Peyer's patch (tissue), 4 donors: ENCODE measurements around the gene SYNPO. TPM values are rescaled to one million over a fixed set of nuclear protein-coding genes. Genes with fewer than 3 reads are reported as not detected.

ENCODE experiments used
- DNase-seq, 3 donors: peaks; one replicate each; pipeline ENCODE4 v3.0.0-alpha.2; 2017 to 2019
- H3K27ac ChIP-seq, 4 donors: fragments of 200-600 bp; sonication (generic); one replicate each; pipeline ENCODE4 v1.5.1; 2016 to 2019
- H3K27me3 ChIP-seq, 2 donors: fragments of 200-600 bp; sonication (generic); one replicate each; pipeline ENCODE4 v1.5.1; 2019
- H3K36me3 ChIP-seq, 3 donors: fragments of 200-600 bp; sonication (generic); one replicate each; pipeline ENCODE4 v1.5.1; 2016 to 2019
- H3K4me1 ChIP-seq, 4 donors: fragments of 200-600 bp; sonication (generic); one replicate each; pipeline ENCODE4 v1.5.1; 2016 to 2019
- H3K4me3 ChIP-seq, 4 donors: fragments of 200-600 bp; sonication (generic); 1 replicate in 3 of 4; 2 replicates in 1 of 4; pipeline ENCODE4 v1.5.1; 2016 to 2019; ENCODE audit warnings: mild to moderate bottlenecking in 1 of 4
- H3K9me3 ChIP-seq, 4 donors: fragments of 200-600 bp; sonication (generic); one replicate each; pipeline ENCODE4 v1.5.1; 2016 to 2019; ENCODE audit warnings: mild to moderate bottlenecking in 1 of 4
- POLR2A ChIP-seq, 2 donors: fragments of 450-650 bp; IDR thresholded peaks; one replicate each; pipeline ENCODE4 v1.5.1; 2017; ENCODE audit warnings: antibody characterized with exemption in 2 of 2, mild to moderate bottlenecking in 2 of 2, moderate library complexity in 2 of 2
- total RNA-seq, 4 donors: library from RNA; depleted of rRNA; stranded (reverse); fragments of >200 nt; gene quantifications; one replicate each; pipeline ENCODE4 v1.1.0, GENCODE V29; 2016
- TF ChIP-seq, protein P1 (sequence below), 6 experiments: fragments of 450-650 bp in 4 of 6; fragments of 200-600 bp in 2 of 6; sonication (generic) in 1 of 6; IDR thresholded peaks; one replicate each; pipeline ENCODE4 v1.5.1; 2017 to 2019; ENCODE audit warnings: antibody characterized with exemption in 6 of 6, mild to moderate bottlenecking in 3 of 6, moderate library complexity in 1 of 6

Gene SYNPO
- total RNA-seq, 4 donors from 2014 or later, result 28.1 to 93.3 (median 75.8) TPM

DNA sequence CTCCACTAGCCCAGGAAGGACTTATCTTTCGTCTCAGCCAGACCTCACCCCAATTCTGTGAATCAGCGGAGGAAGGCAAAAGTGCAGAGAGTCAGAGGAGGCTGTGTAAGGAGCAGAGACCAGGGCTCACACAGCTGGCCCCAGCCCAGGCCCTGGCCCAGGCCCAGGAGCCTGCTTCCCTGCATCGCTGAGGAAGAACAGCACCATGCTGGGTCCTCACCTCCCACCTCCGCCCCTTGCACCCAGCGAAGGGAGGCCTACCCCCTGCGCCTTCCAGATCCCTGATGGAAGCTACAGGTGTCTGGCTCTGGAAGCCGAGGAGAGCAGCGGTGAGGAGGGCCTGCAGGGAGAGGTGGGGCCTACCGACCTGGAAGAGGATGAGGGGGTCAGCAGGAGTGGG, 22.3 kb upstream of the SYNPO start:
- DNase-seq, result no peak
- Histone ChIP-seq H3K27me3 (no peaks in the 10 kb centered on the region), H3K27ac (peak overlapping the region in 3 of 4 donors; percentile 31 to 55 (median 53)), H3K9me3 (no peaks in the 10 kb centered on the region), H3K4me3 (no peak overlapping the region), H3K4me1 (peaks cover 0 to 53% (median 16%) of the 10 kb centered on the region in 4 donors), H3K36me3 (peaks cover 0 to 12% (median 0%) of the 10 kb centered on the region in 3 donors)
- TF ChIP-seq, protein P1, sequence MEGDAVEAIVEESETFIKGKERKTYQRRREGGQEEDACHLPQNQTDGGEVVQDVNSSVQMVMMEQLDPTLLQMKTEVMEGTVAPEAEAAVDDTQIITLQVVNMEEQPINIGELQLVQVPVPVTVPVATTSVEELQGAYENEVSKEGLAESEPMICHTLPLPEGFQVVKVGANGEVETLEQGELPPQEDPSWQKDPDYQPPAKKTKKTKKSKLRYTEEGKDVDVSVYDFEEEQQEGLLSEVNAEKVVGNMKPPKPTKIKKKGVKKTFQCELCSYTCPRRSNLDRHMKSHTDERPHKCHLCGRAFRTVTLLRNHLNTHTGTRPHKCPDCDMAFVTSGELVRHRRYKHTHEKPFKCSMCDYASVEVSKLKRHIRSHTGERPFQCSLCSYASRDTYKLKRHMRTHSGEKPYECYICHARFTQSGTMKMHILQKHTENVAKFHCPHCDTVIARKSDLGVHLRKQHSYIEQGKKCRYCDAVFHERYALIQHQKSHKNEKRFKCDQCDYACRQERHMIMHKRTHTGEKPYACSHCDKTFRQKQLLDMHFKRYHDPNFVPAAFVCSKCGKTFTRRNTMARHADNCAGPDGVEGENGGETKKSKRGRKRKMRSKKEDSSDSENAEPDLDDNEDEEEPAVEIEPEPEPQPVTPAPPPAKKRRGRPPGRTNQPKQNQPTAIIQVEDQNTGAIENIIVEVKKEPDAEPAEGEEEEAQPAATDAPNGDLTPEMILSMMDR (IDR thresholded peaks at IDR 0.05), result no peak
- no peak for TF ChIP-seq POLR2A (IDR thresholded peaks at IDR 0.05)

DNA sequence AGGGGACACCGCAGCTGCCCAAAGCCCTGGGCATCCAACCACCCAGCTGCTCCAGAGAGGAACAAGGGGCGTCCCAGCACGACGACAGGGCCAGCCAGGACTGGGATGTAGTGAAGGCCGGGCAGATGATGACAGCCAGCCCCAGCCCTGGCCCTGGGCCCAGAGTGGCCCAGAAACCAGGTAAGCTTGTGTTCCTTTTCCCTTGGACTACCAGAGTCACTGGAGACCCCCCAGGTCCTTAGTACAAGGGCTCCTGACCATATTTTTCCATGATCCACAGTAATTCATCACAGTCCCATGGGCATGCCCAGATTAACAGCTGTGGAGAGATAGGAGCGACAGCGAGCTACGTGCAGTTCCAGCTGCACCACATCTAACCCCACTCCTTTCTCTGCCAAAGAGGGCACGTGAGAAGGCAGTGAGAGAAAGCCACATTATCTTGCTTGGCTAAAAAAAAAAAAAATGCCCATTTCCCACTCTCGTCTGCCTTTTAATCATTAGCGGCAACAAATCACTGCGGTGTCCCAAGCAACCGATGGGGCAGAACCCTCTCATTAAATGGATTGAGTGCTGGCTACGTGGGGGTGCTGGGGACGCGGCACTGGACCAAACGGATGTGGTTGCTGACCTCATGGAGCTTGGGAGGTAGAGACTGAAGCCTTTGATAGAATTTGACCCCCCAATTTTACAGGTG, 21.7 kb upstream of the SYNPO start:
- Histone ChIP-seq H3K4me1 (peaks cover under 1 to 53% (median 13%) of the 10 kb centered on the region in 4 donors), H3K36me3 (peaks cover 0 to 12% (median 0%) of the 10 kb centered on the region in 3 donors)

DNA sequence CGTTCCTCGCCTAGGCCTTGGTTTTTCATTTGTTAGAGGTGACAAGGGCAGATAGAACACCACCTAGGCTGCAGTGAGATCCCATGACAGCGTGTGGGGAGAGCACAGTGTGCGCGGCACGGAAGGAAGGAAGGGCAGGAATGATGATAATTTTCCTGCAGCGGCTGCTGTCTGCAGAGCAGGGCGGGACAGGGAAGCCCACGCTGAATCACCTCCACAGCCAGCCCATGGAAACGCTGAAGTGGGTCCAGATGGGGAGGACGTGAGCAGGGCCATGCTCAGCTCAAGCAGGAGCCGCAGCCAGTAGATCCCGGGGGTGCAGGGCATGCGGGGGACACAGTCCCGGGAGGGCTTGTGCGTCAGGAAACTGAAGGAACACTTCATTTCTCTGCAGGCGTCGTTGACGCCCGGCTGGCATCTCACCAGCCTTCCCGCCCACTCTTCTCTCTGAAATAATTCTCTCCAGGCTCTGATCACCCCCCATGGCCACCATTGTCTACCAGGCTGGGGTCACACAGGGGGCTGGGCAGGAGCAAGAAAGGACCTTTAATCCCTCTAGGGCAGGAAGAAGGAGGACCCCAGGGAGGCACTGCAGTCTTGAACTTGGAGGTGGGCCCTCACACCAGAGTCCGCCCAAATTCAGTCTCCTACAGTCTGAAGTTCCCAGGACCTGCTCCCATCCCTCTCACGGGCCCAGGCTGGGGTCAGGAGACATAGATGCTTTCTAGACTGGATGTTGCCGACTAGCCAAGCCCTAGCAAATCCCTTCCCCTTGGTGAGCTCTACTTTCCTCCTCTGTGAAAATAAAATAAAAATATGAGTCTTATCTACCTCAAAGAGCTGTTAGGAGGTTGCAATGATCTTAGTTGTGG, 20.9 kb upstream of the SYNPO start:
- H3K36me3 ChIP-seq, result peaks cover 0 to 12% (median 0%) of the 10 kb centered on the region in 3 donors
- H3K4me3 ChIP-seq, result no peak overlapping the region
- H3K9me3 ChIP-seq, result no peaks in the 10 kb centered on the region
- peaks cover 5 to 51% (median 11%) of the 10 kb centered on the region in 4 donors for H3K4me1 ChIP-seq
- no peaks in the 10 kb centered on the region for H3K27me3 ChIP-seq
- TF ChIP-seq POLR2A (IDR thresholded peaks at IDR 0.05), result no peak
- TF ChIP-seq, protein P1 (IDR thresholded peaks at IDR 0.05), result no peak
- DNase-seq, result no peak
- H3K27ac ChIP-seq, result peak overlapping the region in 2 of 4 donors; percentile 53 to 55

More for the DNA sequence above, 21.7 kb upstream of the SYNPO start:
- Histone ChIP-seq H3K27me3 (no peaks in the 10 kb centered on the region), H3K27ac (peak overlapping the region in 3 of 4 donors; percentile 31 to 55 (median 53)), H3K4me3 (no peak overlapping the region), H3K9me3 (no peaks in the 10 kb centered on the region)
- DNase-seq, result no peak
- TF ChIP-seq POLR2A (IDR thresholded peaks at IDR 0.05), result no peak
- TF ChIP-seq, protein P1 (IDR thresholded peaks at IDR 0.05), result no peak

DNA sequence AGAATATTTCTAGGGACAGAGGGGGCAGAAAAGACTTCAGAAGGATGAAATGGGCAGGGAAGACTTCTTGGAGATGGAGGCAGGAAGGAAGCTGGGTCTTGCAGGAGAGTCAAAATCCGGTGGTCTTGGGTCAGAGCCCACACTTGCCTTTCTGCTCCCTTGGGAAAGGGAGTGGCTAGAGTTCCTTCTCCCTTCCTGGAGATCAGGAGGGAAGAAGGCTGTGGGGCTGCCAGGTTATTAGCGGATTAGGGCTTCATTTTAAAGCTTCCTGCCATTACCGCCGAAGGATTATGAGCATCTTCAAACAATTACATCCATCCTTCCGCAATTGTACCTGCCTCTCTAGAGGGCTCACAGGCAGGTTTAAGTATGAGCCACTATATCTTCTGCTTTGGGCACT, 19.2 kb upstream of the SYNPO start:
- Histone ChIP-seq H3K9me3 (no peaks in the 10 kb centered on the region), H3K27ac (peak overlapping the region in 1 of 4 donors; percentile 13)

DNA sequence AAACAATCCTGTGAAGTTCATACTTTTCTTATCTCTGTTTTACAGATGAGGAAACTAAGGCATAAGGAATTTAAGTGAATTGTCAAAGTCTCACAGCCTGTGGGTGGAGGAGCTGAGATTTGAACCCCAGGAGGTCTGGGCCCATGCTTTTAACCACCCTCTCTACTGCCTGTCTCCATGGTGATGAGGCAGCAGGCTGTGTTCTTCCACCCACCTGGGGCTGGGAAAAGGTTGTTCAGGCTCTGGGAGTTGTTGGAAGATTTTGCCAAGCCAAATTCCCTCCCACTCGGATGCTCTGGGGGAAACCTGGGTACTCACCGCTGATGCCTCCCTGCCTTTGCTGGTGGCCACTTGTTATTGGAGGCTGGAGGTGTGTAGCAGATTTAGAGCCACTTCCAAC, 18.3 kb upstream of the SYNPO start:
- H3K4me1 ChIP-seq, result peaks cover 0 to 45% (median 10%) of the 10 kb centered on the region in 4 donors
- peaks cover 0 to 12% (median 0%) of the 10 kb centered on the region in 3 donors for H3K36me3 ChIP-seq
- no peaks in the 10 kb centered on the region for H3K9me3 ChIP-seq
- H3K27ac ChIP-seq, result no peak overlapping the region
- TF ChIP-seq, protein P1 (IDR thresholded peaks at IDR 0.05), result no peak
- TF ChIP-seq POLR2A (IDR thresholded peaks at IDR 0.05), result no peak
- no peak overlapping the region for H3K4me3 ChIP-seq
- H3K27me3 ChIP-seq, result no peaks in the 10 kb centered on the region
- no peak for DNase-seq

More for the DNA sequence above, 19.2 kb upstream of the SYNPO start:
- no peaks in the 10 kb centered on the region for H3K27me3 ChIP-seq
- H3K36me3 ChIP-seq, result peaks cover 0 to 12% (median 0%) of the 10 kb centered on the region in 3 donors
- peaks cover 0 to 47% (median 10%) of the 10 kb centered on the region in 4 donors for H3K4me1 ChIP-seq
- DNase-seq, result no peak
- H3K4me3 ChIP-seq, result no peak overlapping the region
- TF ChIP-seq, protein P1 (IDR thresholded peaks at IDR 0.05), result no peak
